RWPE1 (cell line): ENCODE data around the gene PDE6C.

Experiments
- CTCF ChIA-PET: fragments of 350-600 bp; sonication (Branson Sonifier 250); formaldehyde crosslinking; extraction: SDS; loops from one replicate; lab custom pipeline; 2021; lab: Yijun Ruan, JAX
- POLR2A ChIA-PET: fragments of 400-600 bp; formaldehyde crosslinking; extraction: SDS; loops from one replicate; lab custom pipeline; 2020; ENCODE audit warnings: antibody characterized with exemption; ENCODE audit not compliant: low non-redundant PET; lab: Yijun Ruan, JAX
- DNase-seq: peaks from one replicate; pipeline ENCODE4 v3.0.0; 2012; ENCODE audit warnings: low spot score
- H3K27ac ChIP-seq: fragments of 450-650 bp; 2 replicates; pipeline ENCODE4 v1.5.1; 2017
- CTCF ChIP-seq: fragments of 450-650 bp; conservative IDR thresholded peaks from 2 replicates; pipeline ENCODE4 v1.5.1; 2017; ENCODE audit warnings: low read depth, mild to moderate bottlenecking

PDE6C gene

DNA sequence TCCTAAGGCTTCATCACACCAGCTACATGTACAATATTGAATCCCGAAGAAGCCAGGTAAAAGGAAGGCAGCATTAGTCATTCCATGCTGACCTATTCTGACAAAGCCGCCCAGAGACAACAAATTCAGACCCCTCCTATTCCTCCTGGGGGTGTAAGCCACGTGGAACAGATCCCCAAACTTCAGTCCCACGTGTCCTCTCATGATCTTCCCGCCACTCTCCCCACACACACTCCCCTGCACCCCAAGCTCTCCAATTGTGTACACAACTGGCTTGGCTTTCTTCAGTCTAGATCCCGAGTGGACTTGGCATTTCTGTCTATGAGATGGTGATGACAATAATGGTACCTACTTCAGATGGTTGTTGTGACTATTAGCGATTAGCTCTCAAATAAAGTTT lies 8.6 kb downstream of the PDE6C start:
- H3K27ac ChIP-seq, result no peak overlapping the region
- CTCF ChIA-PET, result interaction anchor here (0.6 kb wide), 1 partner anchor 28 kb away, joined by 4 read pairs; no protein-coding TSS in a partner anchor
- DNase-seq, result no peak
- POLR2A ChIA-PET, result no interaction called here
- TF ChIP-seq CTCF, result no peak

- ChIA-PET CTCF (interaction anchor here (0.6 kb wide), 1 partner anchor 496 kb away, joined by 5 read pairs; no protein-coding TSS in a partner anchor), POLR2A (no interaction called here)
- no peak overlapping the region for H3K27ac ChIP-seq
- DNase-seq, result no peak
- no peak for TF ChIP-seq CTCF
These were observed 10.6 kb downstream of the PDE6C start for GRCh38 chr10:93622942-93623341.

DNA sequence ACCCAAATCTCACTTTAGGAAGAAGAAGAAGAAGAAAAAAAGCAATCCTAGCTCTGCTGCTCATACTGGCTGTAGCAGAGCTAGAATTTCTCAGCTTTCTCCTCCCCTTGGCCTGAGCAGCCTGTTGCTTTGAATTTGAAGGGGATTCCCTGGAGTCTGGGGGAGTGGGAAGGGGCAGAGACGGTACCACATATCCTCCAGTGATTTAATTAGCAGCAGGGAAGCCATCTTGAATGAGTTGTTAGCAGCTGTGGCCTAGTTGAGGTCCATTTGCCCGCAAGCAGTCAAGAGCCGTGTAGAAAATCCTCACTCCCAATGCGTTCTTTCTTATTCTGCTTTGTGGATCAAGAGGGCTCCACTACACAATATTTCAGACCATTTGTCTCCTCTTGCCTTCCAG lies 16.5 kb downstream of the PDE6C start:
- no peak overlapping the region for H3K27ac ChIP-seq
- no peak for TF ChIP-seq CTCF
- ChIA-PET POLR2A (no interaction called here), CTCF (no interaction called here)
- no peak for DNase-seq

GRCh38 chr10:93629647-93630305 lies 17.4 kb downstream of the PDE6C start:
- CTCF ChIA-PET, result interaction anchor here (0.6 kb wide), 1 partner anchor 73 kb away, joined by 3 read pairs; no protein-coding TSS in a partner anchor
- POLR2A ChIA-PET, result no interaction called here
- no peak for DNase-seq
- H3K27ac ChIP-seq, result no peak overlapping the region
- no peak for TF ChIP-seq CTCF

GRCh38 chr10:93630625-93631557 lies 18.6 kb downstream of the PDE6C start:
- ChIA-PET CTCF (no interaction called here), POLR2A (no interaction called here)
- H3K27ac ChIP-seq, result no peak overlapping the region
- no peak for DNase-seq
- no peak for TF ChIP-seq CTCF

- no peak for TF ChIP-seq CTCF
- no peak overlapping the region for H3K27ac ChIP-seq
- DNase-seq, result no peak
- ChIA-PET CTCF (no interaction called here), POLR2A (no interaction called here)
These were observed 27.5 kb downstream of the PDE6C start for GRCh38 chr10:93639791-93640190.
